Heart right ventricle (tissue), 16 donors: Measurements from ENCODE around the gene CUTC. TPM values are rescaled to one million over a fixed set of nuclear protein-coding genes. Genes with fewer than 3 reads are reported as not detected.

ENCODE experiments used
- ATAC-seq, 8 donors: fragments of 200-7000 bp; cut with Tn5 transposase; one replicate each; pipeline ENCODE4 v1.9.1; 2020; ENCODE audit warnings: mild to moderate bottlenecking in 8 of 8, moderate library complexity in 8 of 8, moderate number of reproducible peaks in 1 of 8
- DNase-seq, 2 donors: peaks; one replicate each; pipeline ENCODE4 v3.0.0-alpha.2; 2020
- H3K27ac ChIP-seq, 10 donors: fragments of 200-600 bp; sonication (generic) in 2 of 10; one replicate each; pipeline versions ENCODE4 v1.5.0 to v1.8.0; 2020 to 2022; ENCODE audit warnings: mild to moderate bottlenecking in 3 of 10
- H3K27me3 ChIP-seq, 7 donors: fragments of 200-600 bp; one replicate each; pipeline ENCODE4 v1.8.0; 2021 to 2022; ENCODE audit warnings: mild to moderate bottlenecking in 2 of 7
- H3K36me3 ChIP-seq, 9 donors: fragments of 200-600 bp; sonication (generic) in 1 of 9; one replicate each; pipeline versions ENCODE4 v1.5.0 to v1.8.0; 2020 to 2022; ENCODE audit warnings: mild to moderate bottlenecking in 2 of 9
- H3K4me1 ChIP-seq, 9 donors: fragments of 200-600 bp; sonication (generic) in 1 of 9; one replicate each; pipeline versions ENCODE4 v1.5.0 to v1.8.0; 2020 to 2022; ENCODE audit warnings: mild to moderate bottlenecking in 4 of 9
- H3K4me3 ChIP-seq, 10 donors: fragments of 200-600 bp; sonication (generic) in 2 of 10; one replicate each; pipeline versions ENCODE4 v1.5.0 to v1.8.0; 2020 to 2022; ENCODE audit warnings: mild to moderate bottlenecking in 7 of 10, moderate library complexity in 2 of 10
- H3K9me3 ChIP-seq, 11 donors: fragments of 200-600 bp in 10 of 11; sonication (generic) in 2 of 11; one replicate each; pipeline versions ENCODE4 v1.5.0 to v1.8.0; 2013 to 2022; ENCODE audit warnings: mild to moderate bottlenecking in 2 of 11, control low read depth in 1 of 11, moderate library complexity in 1 of 11
- WGBS, 2 donors: extraction: QIAGEN DNeasy Blood & Tissue Kit; methylation state at CpG; one replicate each; pipeline ENCODE4 v1.1.7; 2013; ENCODE audit warnings: inconsistent platforms in 1 of 2; 5-methylcytosine and 5-hydroxymethylcytosine counted together
- intact Hi-C, 10 donors: fragments of 100-400 bp; cut with DNase I; formaldehyde crosslinking; loops; one replicate each; pipeline versions ENCODE4 v1.11.1 to v1.14.2; 2022
- polyA plus RNA-seq, 2 donors: library from polyadenylated mRNA; stranded (reverse); fragments of 200-250 nt; gene quantifications; one replicate each; pipeline ENCODE4 v1.2.3, GENCODE V29; 2013
- total RNA-seq, 10 donors: library from RNA; stranded (reverse); fragmentation: NEBNext Ultra II Directional in 3 of 10; extraction: Animal tissue kit (Norgen Biotek cat#: 25700) in 3 of 10; gene quantifications; one replicate each; pipeline versions ENCODE4 v1.2.1 to v1.2.4, GENCODE V29; 2021 to 2023
- TF ChIP-seq, protein P1 (sequence below), 9 donors: fragments of 200-600 bp; sonication (generic) in 2 of 9; IDR thresholded peaks; one replicate each; pipeline versions ENCODE4 v1.5.0 to v1.8.0; 2021 to 2022; ENCODE audit warnings: antibody characterized with exemption in 9 of 9, mild to moderate bottlenecking in 5 of 9, moderate library complexity in 1 of 9
- donor health status: Arrhythmogenic right ventricular cardiomyopathy.
- donor health status: ischemic (EF 13 %, LVEDD 7.1; RV severe dilation, severe dysfunction).
- donor health status: healthy with polysubstance abuse.
- donor health status: DM: no; HTN: yes; CAD: no.
- donor health status: DM: no; HTN: no; CAD: no.
- donor health status: ischemic (EF 25% LVEDD 6.9; RV normal size, moderate dysfunction).
- donor health status: ischemic (EF 25% LVEDD 5.7; RV mildly dilated, moderate dysfunction).
- donor health status: healthy.
- donor health status: DM: yes; HTN: yes; CAD: no.
- donor health status: Ischemic cardiomyopathy.
- donor health status: ischemic (EF 35%, LVEDD 5.7; RV mildly dilated, moderate dysfunction).
- donor health status: nonischemic (EF 11% LVEDD 7.7; RV severe dilation, severe dysfunction).
- donor health status: DM: yes; HTN: yes; CAD: no.
- donor health status: PGD.
- donor health status: ischemic (EF 29% LVEDD 5.4; RV normal size, mild dysfunction).
- donor health status: nonischemic (EF 23%, LVEDD 6.1; RV moderate dilation, normal function).

The CUTC gene
- total and polyA plus RNA-seq, 12 donors, result 29.7 to 43.7 (median 35.7) TPM

DNA sequence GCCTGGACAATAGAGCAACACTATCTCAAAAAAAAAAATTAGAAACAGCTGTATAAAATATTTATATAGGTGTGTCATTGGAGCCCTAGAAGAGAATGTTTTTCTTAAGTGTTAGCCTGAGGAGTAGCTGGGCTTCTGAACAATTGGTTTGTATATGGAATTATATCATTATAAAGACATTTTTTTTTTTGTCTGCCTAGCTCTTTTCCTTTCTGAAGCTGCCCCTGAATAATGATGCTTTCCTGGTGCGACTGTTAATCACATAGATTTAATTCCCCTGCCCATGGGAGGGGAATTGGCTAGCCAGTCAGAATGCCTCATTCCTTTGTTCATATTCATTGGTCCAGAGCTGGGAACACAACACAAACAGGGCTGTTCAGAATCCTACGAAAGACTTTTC, 36.5 kb downstream of the CUTC start:
- ATAC-seq (no peak), DNase-seq (no peak)
- Histone ChIP-seq H3K36me3 (no peaks in the 10 kb centered on the region), H3K4me3 (no peak overlapping the region), H3K27me3 (no peaks in the 10 kb centered on the region), H3K4me1 (no peaks in the 10 kb centered on the region), H3K9me3 (peaks cover 0 to under 1% (median 0%) of the 10 kb centered on the region in 11 donors), H3K27ac (no peak overlapping the region)
- 59% methylated on average over 2 of the region's 2 CpGs for WGBS, 2 donors
- intact Hi-C loops, result no loop called here
- TF ChIP-seq, protein P1, sequence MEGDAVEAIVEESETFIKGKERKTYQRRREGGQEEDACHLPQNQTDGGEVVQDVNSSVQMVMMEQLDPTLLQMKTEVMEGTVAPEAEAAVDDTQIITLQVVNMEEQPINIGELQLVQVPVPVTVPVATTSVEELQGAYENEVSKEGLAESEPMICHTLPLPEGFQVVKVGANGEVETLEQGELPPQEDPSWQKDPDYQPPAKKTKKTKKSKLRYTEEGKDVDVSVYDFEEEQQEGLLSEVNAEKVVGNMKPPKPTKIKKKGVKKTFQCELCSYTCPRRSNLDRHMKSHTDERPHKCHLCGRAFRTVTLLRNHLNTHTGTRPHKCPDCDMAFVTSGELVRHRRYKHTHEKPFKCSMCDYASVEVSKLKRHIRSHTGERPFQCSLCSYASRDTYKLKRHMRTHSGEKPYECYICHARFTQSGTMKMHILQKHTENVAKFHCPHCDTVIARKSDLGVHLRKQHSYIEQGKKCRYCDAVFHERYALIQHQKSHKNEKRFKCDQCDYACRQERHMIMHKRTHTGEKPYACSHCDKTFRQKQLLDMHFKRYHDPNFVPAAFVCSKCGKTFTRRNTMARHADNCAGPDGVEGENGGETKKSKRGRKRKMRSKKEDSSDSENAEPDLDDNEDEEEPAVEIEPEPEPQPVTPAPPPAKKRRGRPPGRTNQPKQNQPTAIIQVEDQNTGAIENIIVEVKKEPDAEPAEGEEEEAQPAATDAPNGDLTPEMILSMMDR (IDR thresholded peaks at IDR 0.05), result no peak

DNA sequence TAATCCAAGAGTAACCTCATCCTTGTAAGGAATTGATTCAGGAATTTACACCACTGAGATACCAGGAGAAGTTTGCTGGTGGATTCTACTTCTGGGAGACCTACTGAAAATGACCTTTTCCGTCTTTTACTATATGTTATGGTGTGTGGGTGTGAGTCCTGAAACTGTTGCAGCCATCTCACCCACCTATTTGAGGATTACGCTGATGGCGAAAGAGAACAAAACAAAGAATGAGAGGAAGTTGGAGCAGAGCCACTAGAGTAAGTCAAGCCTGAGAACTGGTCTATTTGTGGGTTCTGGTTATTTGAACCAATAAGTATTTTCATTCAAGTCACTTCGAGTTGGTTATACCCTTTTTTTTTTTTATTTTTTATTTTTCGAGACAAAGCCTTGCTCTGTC, 37.7 kb downstream of the CUTC start:
- ATAC-seq, result no peak
- H3K9me3 ChIP-seq, result no peaks in the 10 kb centered on the region
- TF ChIP-seq, protein P1 (IDR thresholded peaks at IDR 0.05), result no peak
- H3K27ac ChIP-seq, result no peak overlapping the region
- H3K4me3 ChIP-seq, result no peak overlapping the region
- intact Hi-C loops, result no loop called here
- DNase-seq, result no peak
- no peaks in the 10 kb centered on the region for H3K36me3 ChIP-seq
- 81 to 87% methylated on average over 5 of the region's 5 CpGs for WGBS, 2 donors
- H3K4me1 ChIP-seq, result no peaks in the 10 kb centered on the region
- no peaks in the 10 kb centered on the region for H3K27me3 ChIP-seq

DNA sequence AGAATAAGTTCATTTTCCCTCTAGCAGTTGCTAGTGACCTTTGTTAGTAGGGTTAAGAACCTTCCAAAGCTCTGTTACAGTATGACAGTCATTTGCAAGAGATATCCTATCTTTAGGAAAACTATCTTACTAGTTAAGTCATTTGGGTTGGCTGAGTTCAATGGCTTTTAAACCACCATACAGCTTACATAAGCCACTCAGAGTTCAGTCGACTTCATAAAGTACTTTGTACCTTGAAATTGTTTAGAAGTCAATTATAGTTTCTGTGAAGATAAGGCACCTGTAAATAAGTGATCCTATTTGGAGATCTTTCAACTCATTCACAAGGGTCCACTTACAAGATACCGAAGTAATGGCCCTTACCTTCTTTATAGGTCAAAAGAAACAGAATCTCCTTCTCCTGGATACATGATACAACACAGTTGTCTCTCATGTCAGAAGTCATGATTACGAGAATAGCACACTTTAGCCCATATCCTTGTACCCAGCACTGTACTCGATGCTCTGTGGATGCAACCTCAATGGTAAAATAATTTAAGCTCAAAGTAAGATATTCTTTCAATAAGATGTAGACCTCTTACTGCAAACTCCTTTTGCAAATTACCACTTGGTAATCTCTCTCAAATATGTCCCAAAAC, 38.5 kb downstream of the CUTC start:
- Histone ChIP-seq H3K27ac (no peak overlapping the region), H3K9me3 (no peaks in the 10 kb centered on the region), H3K4me1 (peaks cover 0 to 2% (median 0%) of the 10 kb centered on the region in 9 donors), H3K36me3 (no peaks in the 10 kb centered on the region), H3K27me3 (no peaks in the 10 kb centered on the region), H3K4me3 (no peak overlapping the region)
- TF ChIP-seq, protein P1 (IDR thresholded peaks at IDR 0.05), result no peak
- DNase-seq (no peak), ATAC-seq (no peak)
- intact Hi-C loops, result no loop called here
- 67 to 75% methylated on average over 4 of the region's 4 CpGs for WGBS, 2 donors

DNA sequence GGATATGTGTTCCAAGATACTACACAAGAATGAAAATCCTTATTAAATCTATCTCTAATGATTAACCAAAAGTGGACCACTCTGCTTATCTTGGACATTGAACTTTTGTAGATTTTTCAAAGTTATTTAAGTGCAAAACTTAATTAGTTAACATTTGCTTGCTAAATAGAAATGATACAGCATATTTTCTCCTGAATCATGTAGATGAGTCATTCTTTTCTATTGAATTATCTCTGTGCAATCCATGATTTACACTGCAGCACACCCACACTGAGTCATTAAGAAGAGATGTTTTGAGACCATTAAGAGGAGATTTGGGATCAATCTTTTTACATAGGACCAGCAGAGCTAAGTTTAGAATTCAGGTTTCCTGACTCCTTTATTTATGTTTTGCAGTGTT, 43.8 kb downstream of the CUTC start:
- no peak for ATAC-seq
- DNase-seq, result no peak
- peaks cover 0 to 30% (median 0%) of the 10 kb centered on the region in 9 donors for H3K4me1 ChIP-seq
- no peaks in the 10 kb centered on the region for H3K36me3 ChIP-seq
- TF ChIP-seq, protein P1 (IDR thresholded peaks at IDR 0.05), result no peak
- H3K9me3 ChIP-seq, result no peaks in the 10 kb centered on the region
- intact Hi-C loops, result no loop called here
- peak overlapping the region in 1 of 10 donors; percentile 36 for H3K27ac ChIP-seq
- no peak overlapping the region for H3K4me3 ChIP-seq
- no peaks in the 10 kb centered on the region for H3K27me3 ChIP-seq
